GM18861 (cell line): ENCODE results near the gene LIM2.
"Not testable (repeated sequence)": the region's sequence is repeated elsewhere in the genome, so short reads cannot be mapped to it uniquely, and the experiment has no call there.

Experiments used
- ATAC-seq: cut with Tn5 transposase; IDR thresholded peaks from one replicate; pipeline ENCODE4 v1.9.1; 2021; ENCODE audit not compliant: unreplicated experiment

Gene LIM2, protein sequence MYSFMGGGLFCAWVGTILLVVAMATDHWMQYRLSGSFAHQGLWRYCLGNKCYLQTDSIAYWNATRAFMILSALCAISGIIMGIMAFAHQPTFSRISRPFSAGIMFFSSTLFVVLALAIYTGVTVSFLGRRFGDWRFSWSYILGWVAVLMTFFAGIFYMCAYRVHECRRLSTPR

DNA sequence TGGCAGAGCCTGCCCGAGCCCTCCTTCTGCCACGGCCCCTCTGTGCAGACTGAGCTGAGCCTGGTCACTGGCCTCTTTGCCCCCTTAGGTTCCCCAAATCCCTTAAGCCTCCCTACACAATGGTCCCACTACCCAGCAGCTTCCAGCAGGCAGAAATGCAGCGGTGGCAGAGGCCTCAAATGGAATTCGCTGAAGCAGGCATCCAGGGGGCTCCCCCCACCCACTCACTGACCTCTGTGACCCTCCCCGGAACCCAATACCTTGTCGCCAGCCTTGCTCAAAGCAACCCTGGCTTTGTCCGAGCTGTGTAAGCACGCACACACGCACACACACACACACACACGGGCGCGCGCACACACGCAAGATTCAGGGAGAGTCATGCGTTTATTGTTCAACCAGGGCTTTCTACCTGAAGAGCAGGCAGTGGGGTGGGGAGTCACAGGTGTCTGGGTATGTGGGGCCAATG, at the start of gene LIM2:
Gene LIM2 (minus strand): TSS at position 51 of the 466 bp plus-strand sequence. CDS start 531 bp downstream, outside the sequence.
- ATAC-seq, result no peak

DNA sequence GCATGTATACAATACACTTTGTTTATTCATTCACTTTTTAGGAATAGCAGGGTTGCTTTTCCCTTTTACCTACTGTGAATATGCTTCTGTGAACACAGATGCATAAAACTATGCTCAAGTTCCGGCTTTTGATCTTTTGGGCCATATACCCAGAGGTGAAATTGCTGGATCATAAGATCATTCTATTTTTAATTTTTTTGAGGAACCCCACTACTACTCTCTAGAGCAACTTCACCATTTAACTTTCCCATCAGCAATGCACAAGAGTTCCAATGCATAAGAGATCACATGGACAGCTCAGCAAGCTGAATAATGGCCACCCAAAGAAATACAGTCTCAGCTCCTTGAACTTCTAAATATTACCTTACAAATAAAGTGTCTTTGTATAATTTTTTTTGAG, 46.7 kb upstream of the LIM2 start:
- no peak for ATAC-seq

DNA sequence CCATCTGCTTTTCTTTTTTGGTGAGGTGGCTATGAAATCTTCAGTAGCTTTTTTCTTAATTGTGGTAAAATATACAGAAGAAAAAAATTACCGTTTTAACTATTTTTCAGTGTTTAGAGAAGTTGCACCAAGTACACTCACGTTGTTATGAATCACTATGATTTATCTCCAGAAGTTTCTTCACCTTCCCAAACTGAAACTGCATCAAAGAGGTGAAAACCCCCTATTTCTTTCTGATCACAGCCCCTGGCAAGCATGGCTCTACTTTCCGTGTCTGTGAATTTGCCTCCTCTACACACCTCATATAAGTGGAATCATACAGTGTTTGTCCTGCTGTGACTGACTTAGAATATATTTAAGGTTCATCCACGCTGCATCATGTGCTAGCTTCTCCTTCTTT, 45.3 kb upstream of the LIM2 start:
- no peak for ATAC-seq

DNA sequence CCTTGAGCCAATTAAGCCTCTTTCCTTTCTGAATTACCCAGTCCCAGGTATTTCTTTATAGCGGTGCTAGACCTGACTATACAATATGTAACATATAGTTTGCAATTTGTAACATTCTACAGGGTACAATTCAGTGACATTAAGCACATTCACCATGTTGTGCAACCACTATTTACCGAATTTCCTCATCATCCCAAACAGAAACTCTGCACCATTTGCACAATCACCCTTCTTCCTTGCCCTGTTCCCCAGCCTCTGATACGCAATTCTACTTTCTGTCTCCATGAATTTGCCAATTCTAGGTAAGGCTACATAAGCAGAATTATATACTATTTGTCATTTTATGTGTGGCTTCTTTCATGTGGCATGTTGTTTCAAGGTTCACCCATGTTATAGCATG, 43.4 kb upstream of the LIM2 start:
- no peak for ATAC-seq

DNA sequence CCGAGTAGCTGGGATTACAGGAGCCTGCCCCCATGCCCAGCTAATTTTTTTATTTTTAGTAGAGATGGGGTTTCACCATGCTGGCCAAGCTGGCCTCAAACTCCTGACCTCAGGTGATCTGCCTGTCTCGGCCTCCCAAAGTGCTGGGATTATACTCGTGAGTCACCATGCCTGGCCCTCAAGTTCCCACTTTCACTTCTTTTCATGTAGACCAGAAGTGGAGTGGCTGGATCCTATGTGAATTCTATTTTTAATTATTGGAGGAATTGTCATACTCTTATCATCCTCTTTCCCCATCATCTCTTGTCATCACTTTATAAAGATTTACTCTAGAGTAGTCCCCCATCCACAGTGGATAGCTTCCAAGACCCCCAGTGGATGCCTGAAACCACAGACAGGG, 42.4 kb upstream of the LIM2 start:
- ATAC-seq, result no peak

DNA sequence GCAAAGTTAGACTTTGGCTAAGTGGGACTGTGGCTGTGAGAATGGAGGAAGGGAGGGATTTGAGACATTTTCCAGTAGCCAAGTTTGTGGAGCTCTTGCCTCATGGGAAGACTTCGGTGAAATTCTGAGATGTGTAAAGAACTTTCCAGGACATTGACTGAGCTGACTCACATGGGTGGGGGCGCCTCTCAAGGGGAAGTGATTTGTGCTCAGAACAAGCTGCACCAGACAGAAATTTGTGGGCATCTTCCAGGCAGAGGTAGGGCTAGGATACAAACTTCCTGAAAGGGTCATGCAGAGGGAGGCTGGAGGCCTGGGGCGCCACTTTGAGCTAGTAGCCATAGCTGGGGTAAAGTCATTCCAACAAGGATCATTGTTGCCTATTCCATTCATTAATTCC, 39.4 kb upstream of the LIM2 start:
- ATAC-seq, result no peak

DNA sequence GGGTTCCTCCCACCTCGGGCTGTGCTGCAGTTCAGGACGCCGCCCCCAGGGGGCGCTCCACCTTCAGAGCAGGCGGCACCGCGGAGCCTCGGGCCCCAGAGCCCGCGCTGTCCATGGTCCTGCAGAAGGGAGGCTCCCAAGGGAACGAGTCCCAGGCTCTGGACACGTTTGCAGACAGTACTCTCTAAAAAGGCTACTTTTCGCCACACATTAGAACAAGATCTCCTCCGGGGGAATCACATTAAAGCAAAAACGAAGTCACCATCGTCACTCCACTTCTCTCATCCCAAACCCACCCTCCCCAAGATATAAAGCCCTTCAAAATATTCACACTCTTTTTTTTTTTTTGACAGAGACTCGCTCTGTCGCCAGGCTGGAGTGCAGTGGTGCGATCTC, 34.3 kb upstream of the LIM2 start:
- no peak for ATAC-seq

DNA sequence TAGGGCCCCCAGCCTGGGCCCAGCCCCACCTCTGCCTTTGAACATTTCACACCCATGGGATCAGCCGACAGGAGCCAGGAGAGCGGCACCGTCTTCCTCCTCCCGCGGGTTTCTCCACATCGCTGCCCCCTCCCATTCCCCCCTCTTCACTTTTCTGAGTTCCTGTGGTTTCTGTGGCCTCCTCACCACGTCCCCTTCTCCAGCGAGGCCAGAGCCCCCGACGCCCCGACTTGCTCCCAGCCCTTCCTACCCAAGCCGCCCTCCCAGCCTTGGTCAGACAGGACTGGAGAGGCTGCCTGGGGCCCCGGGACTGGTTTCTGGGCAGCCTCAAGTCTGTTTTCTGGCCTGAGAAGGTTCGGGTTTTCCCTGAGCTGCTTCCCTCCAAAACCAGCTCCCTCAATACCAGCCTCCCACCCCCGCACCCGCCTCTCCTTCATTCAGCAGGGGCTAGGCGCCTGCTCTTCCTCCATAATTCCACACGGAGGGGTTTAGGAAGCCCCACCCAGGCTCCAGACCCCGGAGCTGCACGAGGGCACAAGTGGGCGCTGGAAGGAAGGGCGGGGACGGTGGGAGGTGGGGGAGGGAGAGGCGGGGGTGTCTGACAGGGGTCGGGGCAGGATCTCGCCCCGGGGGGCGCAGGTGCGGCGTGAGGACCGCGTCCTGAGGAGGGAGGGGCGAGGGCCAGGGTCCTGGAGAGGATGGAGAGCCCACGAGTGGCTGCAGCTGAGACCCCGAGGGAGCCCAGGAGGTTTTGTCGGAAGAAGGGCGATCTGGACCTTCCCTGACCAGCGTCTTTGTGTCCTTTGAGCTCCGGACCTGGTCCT, 33.7 kb upstream of the LIM2 start:
- no peak for ATAC-seq

DNA sequence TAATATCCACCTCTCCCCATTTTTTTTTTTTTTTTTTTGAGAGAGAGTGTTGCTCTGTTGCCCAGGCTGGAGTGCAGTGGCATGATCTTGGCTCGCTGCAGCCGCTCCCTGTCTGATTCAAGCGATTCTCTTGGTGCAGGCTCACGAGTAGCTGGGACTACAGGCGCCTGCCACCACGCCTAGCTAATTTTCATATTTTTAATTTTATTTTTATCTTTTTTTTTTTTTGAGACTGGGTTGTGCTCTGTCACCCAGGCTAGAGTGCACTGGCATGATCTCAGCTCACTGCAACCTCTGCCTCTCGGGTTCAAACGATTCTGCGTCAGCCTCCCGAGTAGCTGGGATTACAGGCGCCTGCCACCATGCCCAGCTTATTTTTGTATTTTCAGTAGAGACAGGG, 32.7 kb upstream of the LIM2 start:
- not testable (repeated sequence) for ATAC-seq

DNA sequence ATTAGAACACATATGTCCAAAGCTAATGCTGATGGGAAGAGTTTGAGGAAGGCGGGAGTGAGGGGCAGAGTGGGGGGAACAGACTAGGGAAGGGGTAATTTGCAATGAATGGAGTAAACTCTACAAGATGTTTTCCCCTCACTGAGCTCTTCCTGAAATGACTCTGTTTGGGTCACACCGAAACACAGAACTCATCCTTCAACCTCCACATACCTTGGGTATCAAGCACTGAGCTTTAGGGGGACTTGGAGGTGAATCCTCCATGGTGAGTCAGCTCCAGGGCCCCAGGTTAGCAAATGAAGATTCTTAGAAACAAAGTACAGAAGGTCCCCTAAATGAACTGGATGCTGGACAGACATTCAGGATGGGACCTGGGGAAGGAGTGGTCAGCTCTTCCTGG, 30.9 kb upstream of the LIM2 start:
- no peak for ATAC-seq

DNA sequence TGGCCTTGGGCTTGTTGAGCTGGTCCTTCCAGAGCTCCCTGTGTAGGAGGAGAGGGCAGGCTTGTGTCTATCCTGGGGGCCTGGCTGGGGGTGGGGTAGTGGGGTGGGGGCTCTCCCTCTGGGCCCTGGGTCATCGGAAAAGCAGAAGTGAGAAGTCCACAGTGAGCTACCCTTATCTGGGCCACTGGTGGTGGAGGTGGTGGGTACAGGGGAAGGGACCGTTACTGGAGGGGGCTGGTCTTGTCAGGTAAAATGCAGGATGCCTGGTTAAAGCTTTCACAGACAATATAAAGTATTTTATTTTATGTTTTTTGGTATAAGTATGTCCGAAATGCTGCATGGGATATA, 30.0 kb upstream of the LIM2 start:
- no peak for ATAC-seq

DNA sequence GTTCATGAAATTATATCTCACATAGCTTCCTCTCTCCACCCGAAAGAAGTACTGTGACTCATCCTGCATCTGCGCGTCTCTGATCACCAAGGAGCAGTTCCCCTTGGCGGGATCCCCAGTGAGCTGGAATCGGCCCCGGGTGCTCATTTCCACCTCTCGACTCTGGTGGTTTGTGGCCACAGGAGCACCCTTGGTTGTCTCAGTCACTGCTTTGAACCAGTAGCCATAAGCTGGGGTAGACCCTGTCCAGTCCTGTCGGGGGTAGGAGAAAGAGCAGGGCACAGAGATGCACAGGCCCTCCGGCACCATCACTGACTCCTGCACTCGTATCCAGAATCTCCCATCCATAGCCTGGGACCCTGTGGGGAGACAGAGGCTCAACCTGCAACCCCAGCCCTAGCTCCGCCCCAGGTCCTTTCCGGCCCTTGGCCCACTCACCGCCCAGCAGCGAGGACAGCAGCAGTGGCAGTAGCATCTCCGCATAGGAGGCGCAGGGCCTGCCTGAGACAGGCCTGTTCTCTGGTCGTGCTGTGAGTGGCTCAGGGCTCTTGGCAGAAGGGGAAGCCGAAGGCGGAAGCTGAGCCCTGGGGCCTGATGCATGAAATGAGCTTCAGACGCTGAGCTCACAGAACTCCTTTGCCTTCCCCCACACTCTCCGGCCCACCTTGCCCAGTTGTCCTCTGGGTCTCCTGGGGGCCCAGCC, 29.5 kb upstream of the LIM2 start, which contains the start of gene SIGLEC10:
Gene SIGLEC10 (minus strand): TSS at position 536 of the 703 bp plus-strand sequence. CDS start 61 bp downstream, at position 475.
- ATAC-seq, result no peak

DNA sequence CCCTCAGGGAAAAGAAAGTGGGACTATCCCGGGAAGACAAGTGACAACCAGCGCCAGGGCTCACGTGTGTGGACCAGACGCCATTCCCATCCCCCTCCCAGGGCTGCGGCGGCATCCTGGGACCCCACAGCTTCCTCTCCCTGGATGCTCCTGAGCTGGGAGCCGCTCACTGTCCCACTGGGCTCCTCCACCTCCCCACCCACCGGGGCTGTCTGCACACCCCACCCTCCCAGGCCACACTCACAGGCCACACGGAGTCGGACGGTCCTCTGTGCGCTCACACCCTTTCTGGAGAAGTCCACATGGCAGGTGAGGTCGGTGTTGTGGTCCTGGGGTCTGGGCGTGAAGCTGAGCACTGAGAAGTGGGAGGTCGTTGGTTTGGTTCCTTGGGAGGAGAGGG, 28.6 kb upstream of the LIM2 start:
- ATAC-seq, result not testable (repeated sequence)

DNA sequence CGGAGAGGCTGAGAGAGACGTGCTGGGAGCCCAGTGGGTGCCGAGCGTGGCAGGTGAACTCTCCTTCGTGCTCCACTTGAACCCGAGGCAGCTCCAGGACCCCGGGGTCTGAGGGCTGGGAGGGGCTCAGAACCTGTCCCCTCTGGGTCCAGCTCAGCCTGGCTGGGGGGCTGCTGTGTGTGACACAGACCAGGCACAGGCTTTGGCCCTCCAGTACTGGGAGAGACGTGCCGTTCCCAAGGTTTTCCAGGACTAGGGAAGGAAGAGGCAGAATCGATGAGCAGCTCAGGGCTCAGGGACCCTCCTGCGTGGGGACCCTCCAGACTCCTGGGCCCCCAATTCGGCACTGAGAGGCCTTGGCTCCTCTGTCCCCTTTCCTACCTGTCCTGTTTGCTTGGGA, 27.4 kb upstream of the LIM2 start:
- no peak for ATAC-seq

DNA sequence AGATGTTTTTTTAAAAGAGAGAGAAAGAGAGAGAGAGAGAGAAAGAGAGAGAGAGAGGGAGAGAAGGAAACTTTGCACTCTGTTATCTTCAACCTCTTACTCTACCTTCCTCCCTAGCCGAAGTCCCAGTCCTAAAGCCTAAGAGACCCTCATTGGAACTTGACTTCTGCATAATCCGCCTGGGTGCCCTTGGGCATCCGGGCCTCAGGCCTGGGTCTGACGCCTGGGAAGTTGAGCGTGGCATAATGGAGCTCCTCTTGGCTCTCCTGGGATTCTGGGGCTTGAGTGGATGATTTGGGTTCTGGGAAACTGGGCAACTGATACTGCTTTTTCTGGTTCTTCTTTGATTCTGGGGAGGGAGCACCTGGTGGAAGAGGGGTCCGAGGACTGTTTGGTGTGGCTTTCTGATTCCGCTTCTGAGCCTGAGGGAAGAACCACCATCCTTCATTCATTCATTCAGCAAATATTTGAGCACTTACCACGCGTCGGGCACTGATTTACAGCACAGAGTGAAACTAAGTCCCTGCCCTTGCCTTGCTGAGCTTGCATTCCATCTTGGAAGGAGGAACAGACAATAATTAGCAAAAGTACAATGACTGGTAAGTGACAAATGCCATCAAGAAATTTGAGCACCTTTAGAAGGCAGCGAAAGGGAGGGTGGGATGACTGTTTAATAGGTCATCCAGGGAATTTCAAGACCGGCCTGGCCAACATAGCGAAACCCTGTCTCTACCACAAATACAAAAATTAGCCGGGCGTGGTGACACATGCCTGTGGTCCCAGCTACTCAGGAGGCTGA, 23.4 kb upstream of the LIM2 start:
- ATAC-seq, result no peak

DNA sequence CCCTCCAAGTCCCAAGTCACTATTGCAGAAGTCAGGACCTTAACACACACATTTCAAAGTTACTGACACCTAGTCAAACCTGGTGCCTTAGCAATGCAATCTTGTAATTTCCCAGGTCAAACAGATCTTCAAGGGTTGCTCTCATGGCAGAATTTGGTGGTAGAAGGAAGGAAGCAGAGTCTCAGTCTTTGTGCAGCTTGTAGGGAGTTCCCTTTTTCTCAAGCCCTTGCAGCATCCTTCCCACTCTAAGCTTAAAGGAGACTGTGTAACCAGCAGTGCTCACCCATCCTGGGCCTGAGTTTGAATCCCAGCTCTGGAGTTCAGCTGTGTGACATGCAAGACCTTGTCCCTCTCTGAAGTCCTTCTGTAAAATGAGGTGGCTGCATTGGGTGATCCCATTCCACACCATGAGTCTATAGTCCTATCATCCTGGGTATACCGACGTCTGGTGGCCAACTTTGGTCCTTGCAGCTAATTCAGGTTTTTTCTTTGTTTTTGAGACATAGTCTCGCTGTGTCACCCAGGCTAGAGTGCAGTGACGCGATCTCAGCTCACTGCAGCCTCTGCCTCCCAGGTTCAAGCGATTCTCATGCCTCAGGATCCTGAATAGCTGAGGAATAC, 19.8 kb upstream of the LIM2 start:
- ATAC-seq, result no peak

DNA sequence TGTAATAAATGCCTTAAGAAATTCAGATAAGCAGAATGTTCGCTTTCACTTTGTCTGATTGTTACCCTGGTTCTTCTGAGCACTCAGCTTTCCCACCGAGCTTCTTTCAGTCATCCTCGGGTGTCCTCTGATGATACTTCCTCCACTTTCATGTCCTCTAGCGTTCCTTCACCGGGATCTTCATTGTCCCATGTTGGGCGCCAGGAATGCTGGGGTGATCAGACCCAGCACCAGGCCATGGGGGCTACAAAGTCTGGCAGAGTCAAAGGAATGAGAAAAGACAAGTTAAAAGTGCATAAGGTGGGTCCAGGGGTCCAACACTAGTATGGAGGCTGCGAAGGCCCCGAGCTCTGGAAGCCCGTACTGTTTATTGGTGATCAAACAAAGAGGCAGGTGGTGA, 14.3 kb upstream of the LIM2 start:
- ATAC-seq, result no peak

DNA sequence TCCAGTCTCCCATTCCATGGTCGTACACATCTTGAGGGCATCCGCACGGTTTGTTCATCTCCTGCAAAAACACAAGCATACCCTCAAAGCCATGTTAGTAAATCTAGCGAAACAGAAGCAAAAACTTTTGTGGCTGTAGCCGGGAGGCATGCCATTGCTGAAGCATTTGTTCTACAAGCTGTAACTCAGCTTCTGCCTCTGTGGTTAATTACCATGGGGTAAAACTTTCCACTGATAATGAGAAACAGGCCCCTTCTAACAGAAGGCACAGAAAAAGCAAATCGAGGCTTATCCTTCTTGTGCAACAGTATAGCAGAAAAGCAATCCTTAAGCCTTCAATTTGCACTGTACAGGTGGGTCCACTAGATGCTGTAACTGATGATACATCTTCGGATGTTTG, 12.2 kb upstream of the LIM2 start:
- ATAC-seq, result not testable (repeated sequence)

DNA sequence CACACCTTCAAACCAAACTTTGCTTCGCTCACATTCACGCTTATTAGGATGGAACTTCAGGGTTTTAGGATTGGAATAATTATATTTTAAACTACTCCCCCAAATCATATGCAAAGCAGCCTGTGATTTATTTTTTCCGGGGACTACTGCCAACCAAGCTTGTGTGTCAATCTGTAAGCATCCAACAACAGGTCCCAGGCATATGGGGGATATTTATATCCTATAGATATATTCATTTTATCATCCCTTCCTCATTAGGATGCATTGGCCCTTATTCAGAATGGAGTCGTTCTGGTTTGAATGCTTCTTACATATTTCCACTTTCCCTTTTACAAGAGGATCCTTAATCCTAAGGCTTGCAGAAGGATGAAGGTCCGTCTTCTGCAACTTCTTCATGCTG, 11.5 kb upstream of the LIM2 start:
- no peak for ATAC-seq

DNA sequence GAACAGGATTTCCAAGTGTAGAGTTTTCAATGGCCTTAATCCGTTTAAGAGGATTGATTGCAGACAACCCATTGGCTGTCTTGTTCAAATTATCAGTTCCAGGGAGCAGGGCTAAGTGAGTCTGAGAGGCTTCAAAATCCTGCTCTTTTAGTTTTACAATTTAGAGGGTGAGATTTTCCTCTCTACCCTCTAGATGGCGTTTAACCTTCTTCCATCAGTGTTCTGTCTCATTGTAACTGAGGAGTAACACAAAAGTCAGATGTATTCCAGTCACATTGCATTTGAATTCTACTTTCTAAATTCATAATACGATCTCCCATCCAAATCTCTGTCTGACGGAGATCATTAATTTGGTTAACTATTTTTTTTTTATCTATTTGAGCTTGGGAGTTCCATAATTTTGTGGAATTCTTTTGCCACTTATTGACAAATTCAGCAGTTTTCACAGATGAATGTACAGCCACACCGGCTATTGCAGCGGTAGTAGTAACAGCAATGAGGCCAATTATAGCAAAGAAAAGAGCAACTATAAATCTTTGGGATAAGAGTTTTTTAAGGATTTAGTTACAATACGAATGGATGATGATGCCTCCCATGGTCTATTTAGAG, 10.4 kb upstream of the LIM2 start:
- no peak for ATAC-seq
